CD4-positive, alpha-beta T cell treated with Interleukin-21 for 1 hour (primary cell): ENCODE measurements around the gene STARD3.

ENCODE experiments used
- DNase-seq: peaks from one replicate; pipeline ENCODE4 v3.0.0-alpha.2; 2020

STARD3 gene

DNA sequence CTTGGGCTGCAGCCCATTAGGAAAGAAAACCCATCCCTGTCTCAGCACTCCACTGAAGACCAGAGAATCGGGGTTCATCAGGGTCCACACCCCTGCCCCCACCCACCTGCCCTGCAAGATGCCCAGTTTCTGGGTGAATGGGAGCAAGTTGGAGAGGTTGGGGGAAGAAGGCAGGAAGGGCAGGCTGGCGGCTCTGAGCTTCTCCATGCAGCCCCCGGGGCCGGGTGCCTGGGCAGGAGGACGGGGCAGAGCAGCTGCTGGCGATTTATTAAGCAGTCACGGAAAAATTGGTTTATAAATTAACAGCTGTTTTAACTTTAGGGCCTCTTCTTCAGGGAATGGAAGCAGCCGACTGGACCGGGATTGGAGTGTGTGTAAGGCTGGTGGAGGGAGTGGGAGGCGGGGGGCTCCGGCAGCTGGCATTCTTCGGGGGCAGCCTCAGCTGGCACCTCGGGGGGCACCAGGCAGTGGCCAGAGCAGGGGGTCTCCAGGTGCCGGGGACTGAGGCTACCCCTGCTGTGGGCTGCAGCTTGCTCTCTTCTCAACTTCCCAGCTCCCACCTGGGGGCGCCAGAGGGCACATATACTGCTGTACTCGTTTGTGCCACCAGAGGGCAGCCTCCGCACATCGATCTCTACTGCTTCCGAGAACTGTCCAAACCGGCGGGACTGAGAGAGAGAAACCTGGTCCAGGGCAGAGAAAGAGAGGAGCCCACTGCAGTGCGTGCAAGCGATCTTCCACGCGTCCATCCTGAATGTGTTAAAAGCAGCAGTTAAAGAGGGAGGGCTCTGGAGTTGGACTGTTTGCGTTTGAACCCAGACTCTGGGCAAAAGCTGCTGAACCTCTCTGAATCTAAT is 15.2 kb upstream of the STARD3 start:
- peak; percentile 90 for DNase-seq

DNA sequence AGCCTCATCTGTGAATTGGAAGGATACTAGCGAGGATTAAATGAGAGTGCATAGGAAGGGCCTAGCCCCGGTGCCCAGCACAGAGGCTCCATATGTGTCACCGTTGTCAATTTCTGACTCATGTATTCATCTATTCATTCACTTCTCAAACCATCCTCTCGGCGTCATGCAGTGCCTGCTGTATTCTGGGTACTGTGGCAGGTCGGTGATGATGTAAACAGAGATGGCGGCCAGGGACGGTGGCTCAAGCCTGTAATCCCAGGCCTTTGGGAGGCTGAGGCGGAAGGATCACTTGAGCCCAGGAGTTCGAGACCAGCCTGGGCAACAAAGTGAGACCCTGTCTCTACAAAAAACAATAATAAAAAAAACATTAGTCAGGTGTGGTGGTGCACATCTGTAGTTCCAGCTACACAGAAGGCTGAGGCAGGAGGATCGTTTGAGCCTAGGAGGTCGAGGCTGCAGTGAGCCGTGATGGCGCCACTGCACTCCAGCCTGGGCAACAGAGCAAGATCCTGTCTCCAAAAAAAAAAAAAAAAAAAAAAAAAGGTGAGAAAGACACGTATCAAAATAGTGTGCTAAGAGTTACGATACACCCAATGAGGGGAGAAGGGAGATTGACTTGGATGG is 14.5 kb upstream of the STARD3 start:
- peak; percentile 55 for DNase-seq

DNA sequence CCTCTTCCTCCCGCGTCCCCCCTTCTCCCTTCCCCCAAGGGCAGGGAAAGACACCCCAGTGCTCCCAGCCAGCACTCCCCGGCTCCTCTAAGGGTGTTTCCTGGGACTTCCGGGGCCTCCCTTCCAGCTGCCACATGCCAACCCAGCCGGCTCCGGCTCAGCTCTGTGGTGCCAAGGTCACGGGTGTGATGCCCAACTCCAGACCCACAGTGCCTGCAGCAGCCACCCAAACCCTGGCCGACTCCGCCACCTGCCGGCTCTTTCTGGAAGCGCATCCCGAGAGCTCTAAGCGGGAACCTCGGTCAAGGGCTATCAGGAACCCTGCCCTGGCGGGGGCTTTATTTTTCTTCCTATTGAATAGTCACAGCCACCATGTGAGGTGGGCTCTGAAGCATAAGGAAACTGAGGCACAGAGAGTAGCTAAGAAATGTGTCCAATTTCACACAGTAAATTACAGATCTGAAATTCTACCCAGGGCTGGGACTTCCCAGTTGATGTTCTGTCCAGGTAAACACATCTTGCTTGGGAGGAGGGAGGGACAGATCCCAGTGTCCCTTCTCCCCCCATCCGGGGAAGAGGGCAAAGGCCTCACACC is 13.5 kb upstream of the STARD3 start:
- DNase-seq, result peak; percentile 89

DNA sequence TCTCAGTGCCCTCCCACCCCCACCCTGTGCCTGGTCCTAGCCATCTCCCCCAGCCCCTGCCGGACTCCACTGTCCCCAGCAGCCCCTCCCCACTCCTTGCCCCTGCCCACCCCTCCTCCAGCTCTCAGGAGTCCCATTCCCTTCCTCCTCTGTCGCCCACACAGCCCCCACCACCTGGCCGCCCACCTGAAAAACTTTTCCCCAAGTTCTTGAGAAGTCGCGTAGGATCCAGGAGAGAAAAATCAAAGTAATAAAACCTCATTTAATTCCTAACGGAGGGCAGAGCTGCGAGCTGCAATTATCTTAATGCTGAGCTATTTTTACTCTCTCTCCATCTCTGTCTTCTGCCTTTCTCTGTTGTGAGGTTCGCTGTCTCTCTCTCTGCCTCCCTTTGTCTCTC is 12.6 kb upstream of the STARD3 start:
- DNase-seq, result no peak

DNA sequence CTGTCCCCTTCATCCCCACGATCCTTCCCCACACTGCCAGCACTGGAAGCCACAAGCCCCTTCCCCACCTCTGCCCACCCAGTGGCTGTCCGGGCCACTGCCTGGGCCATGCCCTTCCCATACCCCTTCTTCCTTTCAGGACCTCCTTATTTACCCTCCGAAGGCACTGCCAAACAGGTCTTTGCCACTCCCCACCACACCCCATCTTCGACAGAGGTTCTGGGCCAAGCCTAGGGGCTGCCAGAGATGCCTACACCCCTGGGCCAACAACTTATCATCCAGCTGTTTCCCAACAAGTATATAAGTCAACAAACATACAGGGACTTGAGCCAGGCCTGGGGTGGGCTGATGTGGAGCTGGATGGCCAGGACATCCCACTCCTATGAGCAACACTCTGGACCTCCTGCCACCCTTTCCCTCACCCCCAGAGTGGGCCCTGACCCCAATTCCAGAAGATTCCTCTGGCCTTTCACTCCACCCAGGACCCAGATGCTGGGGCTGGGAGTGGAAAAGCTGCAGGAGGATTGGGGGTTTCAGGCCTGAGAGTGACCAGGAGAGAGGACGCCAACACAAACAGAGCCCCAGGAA is 11.7 kb upstream of the STARD3 start:
- no peak for DNase-seq

DNA sequence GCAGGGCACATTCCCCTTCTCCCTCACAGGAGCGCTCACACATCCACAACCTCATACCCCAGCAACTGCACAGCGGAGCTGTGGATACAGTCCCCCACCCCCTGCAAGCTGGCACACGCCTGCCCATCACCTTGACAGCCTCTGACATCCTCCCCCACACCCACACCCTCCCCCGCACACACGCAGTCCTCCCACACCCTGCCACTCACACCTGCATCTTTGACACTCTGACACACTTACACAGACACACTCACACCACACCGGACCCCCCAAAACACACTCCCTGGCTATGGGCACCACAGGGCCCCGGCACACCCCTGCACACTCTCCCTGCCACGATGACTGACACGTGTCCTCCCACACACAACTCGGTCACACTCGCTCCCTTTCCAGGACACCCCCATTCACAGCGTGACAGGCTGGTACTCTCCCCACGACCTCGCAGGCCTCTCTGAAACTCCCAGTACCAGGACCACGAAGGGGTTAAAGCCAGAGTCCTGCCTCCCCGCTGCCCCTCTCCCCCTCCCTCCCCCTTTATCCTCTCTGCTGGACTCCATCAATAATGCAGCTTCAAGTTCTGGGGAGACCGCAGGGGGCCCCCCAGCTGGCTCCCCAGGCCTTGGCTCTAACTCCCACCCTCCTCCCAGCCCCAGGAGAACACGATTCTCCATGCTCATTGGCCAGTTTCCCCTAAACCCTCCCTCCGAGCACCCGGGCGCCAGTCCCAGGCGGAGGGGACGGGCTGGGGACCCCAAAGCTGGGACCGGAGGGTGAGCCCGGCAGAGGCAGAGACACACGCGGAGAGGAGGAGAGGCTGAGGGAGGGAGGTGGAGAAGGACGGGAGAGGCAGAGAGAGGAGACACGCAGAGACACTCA is 10.5 kb upstream of the STARD3 start, which contains the start of gene PPP1R1B:
TSS of gene PPP1R1B (plus strand) at position 782 of the 876 bp plus-strand sequence. CDS start 441 bp downstream, outside the sequence.
- DNase-seq, result no peak

DNA sequence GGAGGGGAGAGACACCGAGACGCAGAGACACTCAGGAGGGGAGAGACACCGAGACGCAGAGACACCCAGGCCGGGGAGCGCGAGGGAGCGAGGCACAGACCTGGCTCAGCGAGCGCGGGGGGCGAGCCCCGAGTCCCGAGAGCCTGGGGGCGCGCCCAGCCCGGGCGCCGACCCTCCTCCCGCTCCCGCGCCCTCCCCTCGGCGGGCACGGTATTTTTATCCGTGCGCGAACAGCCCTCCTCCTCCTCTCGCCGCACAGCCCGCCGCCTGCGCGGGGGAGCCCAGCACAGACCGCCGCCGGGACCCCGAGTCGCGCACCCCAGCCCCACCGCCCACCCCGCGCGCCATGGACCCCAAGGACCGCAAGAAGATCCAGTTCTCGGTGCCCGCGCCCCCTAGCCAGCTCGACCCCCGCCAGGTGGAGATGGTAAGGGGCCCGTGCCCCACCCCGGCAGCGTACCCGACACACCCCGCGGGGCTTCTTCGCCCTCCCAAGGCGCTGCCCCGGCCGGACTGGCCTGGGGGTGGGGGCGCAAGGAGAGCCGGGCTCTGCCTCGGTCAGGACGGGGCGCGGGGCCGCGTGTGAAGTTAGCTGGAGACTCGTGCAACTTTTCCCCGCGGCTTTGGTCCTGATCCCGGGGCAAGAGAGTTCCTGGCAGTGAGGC is 9.8 kb upstream of the STARD3 start:
- DNase-seq, result no peak

DNA sequence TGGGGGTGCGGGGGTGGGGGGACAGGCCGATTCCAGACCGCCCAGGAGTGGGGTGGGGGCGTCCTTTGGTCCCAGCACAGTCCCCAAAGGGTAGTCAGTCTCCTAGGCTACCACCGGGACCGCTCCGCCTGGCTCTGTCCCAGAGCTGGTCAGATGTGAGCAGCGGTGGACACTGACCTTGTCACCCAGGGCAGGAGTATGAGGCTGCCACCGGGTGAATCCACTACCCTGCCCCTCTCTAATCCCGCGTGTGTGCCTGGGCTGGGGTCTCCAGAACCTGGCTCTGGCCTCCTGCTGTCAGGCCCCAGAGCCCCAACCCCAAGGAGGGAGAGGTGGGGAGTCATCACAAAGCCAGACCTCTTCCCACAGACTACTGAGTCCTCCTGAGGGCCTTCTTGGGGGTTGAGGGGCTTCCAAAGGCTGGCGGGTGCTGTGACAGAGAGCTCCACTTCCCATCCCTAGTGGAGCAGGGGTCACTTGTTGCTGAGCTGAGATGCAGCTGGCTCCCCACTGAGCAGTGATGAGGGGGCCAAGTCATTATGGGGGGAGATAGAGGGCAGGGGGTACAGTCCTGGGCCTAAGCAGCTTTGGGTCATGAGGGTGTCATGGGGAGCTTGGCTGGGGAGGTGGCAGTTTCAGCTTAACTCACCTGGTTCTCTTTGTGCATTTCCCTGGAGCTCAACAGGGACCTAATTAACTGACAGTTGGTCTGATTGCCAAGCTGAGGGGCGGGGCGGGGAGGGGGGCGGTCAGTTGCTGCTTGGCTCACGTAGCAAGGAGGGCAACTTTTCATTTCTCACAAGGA is 9.0 kb upstream of the STARD3 start:
- no peak for DNase-seq

DNA sequence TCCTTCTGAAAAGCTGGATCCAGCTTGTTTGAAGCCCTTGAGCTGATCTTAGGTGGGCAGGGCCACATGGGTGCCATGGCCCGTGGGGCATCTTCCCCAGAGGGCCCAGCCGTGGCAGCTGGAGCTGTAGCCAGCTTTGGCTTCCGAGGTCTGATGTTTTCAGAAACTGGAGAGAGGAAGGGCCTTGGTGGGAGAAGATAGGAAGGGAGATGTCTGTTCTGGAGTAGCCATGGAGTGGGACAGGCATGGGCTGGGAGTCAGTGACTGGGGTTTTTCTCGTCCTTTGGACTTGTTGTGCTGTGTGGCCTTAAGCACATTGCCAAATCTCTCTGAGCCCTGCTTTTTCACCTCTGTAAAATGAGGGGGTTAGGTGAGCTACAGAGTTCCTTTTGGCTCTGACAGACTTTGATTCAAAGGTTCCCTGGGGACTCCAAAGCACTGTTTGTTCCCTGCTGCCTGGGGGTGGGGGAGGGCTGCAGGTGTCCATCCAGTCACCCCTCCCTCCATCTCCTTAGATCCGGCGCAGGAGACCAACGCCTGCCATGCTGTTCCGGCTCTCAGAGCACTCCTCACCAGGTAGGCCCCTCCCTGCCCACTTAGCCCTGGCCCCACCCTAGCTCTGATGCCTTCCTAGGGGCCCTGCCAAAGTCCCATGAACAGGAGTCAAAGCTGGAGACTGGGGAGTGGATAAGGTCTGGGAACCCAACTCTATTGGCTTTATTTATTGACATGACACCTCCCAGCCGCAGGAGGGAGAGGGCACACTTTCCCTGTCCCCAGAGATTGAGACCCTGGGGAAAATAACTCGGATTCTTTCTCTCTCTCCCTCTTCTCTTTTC is 8.1 kb upstream of the STARD3 start:
- DNase-seq, result no peak

DNA sequence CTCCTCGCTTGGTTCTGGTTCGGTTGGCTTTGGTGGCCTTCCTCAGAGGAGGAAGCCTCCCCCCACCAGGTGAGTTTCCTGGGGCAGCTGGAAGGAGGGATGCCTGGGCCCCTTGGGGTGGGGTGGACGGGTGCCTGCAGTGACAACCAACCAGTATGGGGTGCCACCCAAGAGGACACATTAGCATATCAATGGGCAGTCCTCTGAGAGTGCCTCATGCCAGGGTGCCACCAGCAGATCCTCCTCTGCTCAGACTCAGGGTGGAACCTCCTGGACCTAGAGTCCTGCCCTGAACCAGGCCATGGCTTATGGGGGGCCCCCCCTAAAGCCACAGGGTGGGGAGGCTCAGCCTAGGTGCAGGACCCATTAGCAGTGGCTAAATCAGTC is 7.5 kb upstream of the STARD3 start:
- DNase-seq, result no peak

DNA sequence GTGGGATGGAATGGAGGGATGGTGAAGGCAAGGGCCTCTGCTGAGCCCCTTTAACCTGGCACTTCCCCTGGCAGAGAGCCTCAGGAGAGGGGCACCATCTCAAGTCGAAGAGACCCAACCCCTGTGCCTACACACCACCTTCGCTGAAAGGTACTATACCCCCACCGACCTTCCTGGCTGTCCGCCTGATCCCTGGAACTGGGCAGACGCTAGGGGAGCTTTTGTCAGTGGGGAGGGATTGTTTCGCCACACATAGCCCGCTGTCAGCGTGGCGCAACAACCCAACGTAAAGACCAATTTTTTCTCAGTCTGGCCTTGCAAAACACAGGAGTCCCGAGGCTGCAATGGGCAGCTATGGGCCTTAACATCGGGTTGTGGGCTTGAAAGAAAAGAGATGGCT is 7.0 kb upstream of the STARD3 start:
- DNase-seq, result no peak

DNA sequence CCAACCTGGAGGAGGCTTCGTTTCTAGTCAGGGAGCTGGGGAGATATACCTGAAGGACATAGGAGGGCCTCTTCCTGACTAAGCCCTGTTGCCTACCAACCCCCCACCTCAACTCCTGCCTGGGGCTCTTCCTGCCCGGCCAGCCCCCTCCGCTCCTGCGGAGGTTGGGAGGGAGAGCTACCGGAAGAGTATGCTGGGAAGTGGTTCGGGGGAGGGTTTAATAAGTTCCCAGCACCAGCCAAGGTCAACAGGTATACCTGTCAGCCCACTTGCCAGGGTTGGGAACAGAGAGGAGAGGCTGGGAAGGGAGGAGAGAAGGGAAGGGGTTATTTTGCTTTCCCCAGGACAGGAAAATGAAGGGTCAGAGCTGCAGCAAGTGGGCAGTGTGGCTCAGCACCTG is 5.5 kb upstream of the STARD3 start:
- DNase-seq, result no peak

DNA sequence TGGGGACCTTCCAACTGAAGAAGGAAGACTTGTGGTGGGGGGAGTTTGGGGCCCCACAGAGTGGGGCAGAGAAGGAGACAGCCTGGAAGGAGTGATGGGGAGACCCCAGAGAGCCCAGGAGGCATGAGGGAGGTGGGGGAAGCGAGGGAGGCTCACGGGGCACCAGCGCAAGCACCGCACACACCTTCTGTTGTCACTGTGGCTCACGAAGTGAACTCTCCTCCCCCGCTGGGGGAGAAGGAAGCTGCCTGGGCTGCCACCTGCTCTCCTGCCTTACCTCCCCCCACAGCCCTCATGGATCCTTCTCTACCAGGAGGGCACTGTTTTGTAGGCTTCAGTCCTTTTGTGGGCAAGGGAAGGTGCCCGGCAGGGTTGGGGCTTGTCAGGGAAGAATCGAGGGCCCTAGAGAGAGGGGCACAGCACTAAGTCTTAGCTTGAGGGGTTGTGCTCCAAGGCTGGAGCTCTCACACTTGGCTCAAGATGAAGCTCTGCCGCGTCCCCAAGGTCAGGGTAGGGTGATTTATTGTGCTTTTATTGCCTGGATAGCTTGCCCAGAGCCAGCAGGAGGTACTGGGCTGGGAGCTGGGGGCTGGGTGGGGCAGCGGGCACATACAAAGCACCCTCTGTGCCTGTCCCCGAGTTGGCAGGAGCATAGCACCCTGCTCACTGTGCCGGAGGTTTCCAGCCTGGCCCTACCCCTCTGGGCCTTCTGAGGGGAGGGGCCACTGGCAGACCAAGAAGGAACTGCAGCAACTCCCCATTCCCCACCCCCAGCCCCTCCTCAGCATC is 4.6 kb upstream of the STARD3 start:
- no peak for DNase-seq

DNA sequence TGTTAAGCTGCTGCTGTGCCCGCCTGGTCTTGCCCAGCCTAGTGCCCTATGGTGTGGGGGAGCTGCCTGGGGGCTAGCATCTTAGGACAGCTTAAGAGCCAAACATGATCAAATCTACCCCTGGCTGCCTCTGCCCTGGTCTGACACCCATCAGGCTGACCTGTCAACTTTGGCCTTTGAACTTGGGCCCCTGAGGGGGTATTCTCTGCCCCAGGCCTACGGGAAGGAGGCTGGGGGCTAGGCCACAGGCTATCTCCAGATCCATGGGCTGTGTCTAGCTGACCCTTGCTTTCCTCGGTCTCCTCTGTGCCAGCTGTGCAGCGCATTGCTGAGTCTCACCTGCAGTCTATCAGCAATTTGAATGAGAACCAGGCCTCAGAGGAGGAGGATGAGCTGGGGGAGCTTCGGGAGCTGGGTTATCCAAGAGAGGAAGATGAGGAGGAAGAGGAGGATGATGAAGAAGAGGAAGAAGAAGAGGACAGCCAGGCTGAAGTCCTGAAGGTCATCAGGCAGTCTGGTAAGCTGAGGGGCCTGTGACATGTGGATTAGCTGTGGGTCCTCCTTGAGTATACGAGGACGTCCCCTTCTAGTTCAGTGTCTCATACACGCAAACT is 3.3 kb upstream of the STARD3 start:
- no peak for DNase-seq

DNA sequence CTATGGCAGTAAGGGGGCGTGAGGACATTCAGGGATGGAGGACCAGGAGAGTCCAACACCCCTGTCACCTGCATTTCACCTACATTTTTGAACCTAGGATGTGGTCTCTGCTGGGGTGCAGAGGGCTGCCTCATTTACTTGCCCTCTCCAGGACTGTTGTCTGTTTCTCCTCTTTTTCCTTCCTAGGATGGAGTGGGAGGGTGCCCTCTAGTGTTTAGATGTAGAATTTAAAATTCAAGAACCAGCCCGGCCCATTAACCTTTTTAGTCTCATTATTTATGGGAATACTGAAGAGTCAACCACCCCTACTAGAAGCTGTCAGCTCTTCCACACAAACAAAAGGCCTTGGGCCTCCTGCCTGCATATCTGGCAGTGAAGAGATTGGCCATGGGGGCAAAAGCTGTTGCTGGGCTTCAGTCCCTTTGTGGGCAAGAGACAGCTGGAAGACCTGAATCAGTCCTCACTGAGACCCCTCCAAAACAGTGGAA is 2.5 kb upstream of the STARD3 start:
- DNase-seq, result peak; percentile 59

DNA sequence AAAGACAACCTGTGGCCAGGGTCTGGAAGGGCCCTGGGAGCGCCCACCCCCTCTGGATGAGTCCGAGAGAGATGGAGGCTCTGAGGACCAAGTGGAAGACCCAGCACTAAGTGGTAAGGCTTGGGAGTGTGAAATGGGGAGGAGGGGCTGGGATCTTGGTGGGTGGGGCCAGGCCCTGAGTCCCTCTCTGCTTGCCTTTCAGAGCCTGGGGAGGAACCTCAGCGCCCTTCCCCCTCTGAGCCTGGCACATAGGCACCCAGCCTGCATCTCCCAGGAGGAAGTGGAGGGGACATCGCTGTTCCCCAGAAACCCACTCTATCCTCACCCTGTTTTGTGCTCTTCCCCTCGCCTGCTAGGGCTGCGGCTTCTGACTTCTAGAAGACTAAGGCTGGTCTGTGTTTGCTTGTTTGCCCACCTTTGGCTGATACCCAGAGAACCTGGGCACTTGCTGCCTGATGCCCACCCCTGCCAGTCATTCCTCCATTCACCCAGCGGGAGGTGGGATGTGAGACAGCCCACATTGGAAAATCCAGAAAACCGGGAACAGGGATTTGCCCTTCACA is 1.2 kb upstream of the STARD3 start:
- DNase-seq, result no peak

DNA sequence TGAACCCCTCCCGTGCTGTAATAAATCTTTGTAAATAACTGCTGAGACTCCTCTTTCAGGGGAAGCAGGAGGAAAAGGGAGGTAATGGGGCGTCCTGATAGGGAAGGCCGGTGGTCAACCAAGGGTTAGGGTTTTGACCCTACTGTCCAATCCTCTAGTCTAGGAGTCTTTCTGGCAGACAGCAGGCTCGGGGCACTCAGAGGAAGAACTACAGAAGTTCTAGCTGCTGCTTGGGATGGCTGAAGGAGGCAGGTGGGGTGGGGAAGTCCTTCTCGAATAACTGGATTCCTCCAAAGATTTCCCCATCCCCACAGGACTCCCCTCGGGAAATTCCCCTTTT is 387 bp upstream of the STARD3 start:
- DNase-seq, result no peak

DNA sequence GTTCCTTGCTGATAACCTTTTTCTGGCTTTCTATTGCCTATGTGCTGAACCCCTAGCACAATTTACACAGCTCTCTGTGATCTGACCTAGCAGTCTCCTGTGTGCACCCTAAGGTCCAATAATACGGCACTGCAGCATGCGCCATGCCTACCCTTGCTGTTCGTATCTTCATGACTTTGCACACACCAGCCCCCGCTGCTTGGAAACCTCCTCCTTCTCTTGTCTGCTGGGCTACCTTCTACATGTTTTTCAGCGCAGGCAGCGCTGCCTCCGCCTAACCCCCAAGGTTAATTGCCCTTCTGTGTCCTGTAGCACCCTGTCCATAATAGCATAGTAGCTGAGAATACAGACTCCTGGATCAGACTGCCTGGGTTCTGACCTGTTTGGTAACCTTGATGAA is 1.4 kb downstream of the STARD3 start:
- no peak for DNase-seq

DNA sequence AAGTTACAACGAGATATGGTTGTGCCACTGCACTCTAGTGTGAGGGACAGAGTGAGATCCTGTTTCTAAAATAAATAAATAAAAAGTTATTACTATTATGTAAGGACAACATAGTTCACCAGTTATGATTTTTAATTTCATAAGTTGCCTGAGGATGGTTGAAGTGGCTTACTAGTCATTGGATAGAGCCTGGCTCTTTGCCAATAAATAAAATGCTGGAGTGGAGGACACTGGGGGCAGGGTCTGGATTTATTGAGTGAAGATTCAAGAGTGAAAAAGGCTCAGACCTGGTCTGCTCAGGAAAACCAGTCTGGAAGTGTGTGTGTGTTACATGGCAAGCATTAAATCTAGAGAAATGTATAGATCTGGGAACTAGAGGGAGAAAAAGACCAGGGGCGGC is 2.1 kb downstream of the STARD3 start:
- no peak for DNase-seq
